ENCODE results near the gene ALK.

DNA sequence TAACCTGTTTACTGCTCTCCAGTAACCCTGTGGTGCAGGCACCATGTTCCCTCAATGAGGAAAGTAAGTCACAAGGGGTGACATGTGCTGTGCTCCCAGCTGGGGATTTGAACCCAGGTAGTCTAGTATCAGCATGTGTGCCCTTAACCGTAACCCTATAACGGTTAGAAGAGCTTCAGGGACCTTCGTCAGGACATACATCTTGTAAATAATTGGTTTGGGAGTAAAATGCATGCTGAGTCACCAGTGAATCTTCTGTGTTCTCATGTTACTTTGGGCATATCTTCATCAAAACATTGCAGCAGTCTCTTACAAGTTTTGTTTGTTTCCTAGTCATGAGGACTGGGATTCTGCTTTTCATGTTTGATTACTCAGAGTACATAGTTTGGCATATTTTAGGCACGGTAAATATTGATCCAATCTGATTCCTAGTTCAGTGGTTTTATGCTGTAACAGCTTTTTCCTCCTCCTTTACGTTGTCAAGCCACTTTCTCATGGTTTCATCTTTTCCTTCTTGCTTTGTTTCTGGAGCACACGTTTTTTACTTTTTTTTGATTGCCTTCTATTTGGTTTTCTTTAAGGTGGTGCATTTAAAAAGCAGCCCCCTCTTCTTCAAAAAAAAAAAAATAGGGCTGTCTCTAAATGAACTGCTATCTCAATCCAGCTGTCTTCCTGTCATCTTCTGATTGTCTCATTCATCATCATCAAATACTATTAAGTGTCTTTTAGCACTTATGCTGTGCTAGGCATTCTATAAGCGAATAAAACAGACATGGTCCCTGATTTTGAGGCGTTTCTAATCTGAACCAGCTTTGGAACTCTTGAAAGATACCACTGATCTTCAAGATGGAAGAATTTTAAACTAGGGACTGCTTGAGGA is 755.8 kb downstream of the ALK start:
- TF ChIP-seq, protein P1, sequence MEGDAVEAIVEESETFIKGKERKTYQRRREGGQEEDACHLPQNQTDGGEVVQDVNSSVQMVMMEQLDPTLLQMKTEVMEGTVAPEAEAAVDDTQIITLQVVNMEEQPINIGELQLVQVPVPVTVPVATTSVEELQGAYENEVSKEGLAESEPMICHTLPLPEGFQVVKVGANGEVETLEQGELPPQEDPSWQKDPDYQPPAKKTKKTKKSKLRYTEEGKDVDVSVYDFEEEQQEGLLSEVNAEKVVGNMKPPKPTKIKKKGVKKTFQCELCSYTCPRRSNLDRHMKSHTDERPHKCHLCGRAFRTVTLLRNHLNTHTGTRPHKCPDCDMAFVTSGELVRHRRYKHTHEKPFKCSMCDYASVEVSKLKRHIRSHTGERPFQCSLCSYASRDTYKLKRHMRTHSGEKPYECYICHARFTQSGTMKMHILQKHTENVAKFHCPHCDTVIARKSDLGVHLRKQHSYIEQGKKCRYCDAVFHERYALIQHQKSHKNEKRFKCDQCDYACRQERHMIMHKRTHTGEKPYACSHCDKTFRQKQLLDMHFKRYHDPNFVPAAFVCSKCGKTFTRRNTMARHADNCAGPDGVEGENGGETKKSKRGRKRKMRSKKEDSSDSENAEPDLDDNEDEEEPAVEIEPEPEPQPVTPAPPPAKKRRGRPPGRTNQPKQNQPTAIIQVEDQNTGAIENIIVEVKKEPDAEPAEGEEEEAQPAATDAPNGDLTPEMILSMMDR (IDR thresholded peaks at IDR 0.05), result no peak
- TF ChIP-seq POLR2A (IDR thresholded peaks at IDR 0.05) (no peak), POLR2AphosphoS5 (IDR thresholded peaks at IDR 0.05) (no peak)
